GM19035 (cell line): ENCODE results near the gene DYNLT5.
"Not testable (repeated sequence)": the region's sequence is repeated elsewhere in the genome, so short reads cannot be mapped to it uniquely, and the experiment has no call there.

Source experiments
- ATAC-seq: cut with Tn5 transposase; IDR thresholded peaks from one replicate; pipeline ENCODE4 v1.9.1; 2021; ENCODE audit not compliant: unreplicated experiment

The DYNLT5 gene

GRCh38 chr1:66752000-66752592 is at the start of gene DYNLT5:
TSS of gene DYNLT5 (plus strand) at chr1:66752459. CDS start at chr1:66754659, 2,200 bp downstream.
- ATAC-seq = no peak

- ATAC-seq = no peak
Observed at GRCh38 chr1:66704177-66704875, 47.9 kb upstream of the DYNLT5 start.

GRCh38 chr1:66705110-66705509 is 47.1 kb upstream of the DYNLT5 start:
- no peak for ATAC-seq

GRCh38 chr1:66711420-66711819 is 40.8 kb upstream of the DYNLT5 start:
- no peak for ATAC-seq

- ATAC-seq = no peak
Observed at GRCh38 chr1:66712839-66713238, 39.4 kb upstream of the DYNLT5 start.

GRCh38 chr1:66723985-66724384 is 28.3 kb upstream of the DYNLT5 start:
- no peak for ATAC-seq

GRCh38 chr1:66725885-66726665 is 26.2 kb upstream of the DYNLT5 start:
- ATAC-seq = peak; percentile 85

- ATAC-seq = no peak
Observed at GRCh38 chr1:66728021-66728420, 24.2 kb upstream of the DYNLT5 start.

- not testable (repeated sequence) for ATAC-seq
Observed at GRCh38 chr1:66728716-66729115, 23.5 kb upstream of the DYNLT5 start.

GRCh38 chr1:66729119-66729518 is 23.1 kb upstream of the DYNLT5 start:
- ATAC-seq = no peak

GRCh38 chr1:66729523-66729922 is 22.7 kb upstream of the DYNLT5 start:
- no peak for ATAC-seq

GRCh38 chr1:66730462-66730861 is 21.8 kb upstream of the DYNLT5 start:
- ATAC-seq = no peak

- ATAC-seq = no peak
Observed at GRCh38 chr1:66731170-66731865, 20.9 kb upstream of the DYNLT5 start.

GRCh38 chr1:66732407-66733166 is 19.7 kb upstream of the DYNLT5 start:
- ATAC-seq = no peak

GRCh38 chr1:66733348-66734017 is 18.8 kb upstream of the DYNLT5 start:
- no peak for ATAC-seq

GRCh38 chr1:66734531-66734930 is 17.7 kb upstream of the DYNLT5 start:
- not testable (repeated sequence) for ATAC-seq

GRCh38 chr1:66737836-66738235 is 14.4 kb upstream of the DYNLT5 start:
- ATAC-seq = no peak

GRCh38 chr1:66739401-66740157 is 12.7 kb upstream of the DYNLT5 start:
- no peak for ATAC-seq

GRCh38 chr1:66745451-66745850 is 6.8 kb upstream of the DYNLT5 start:
- no peak for ATAC-seq
